ENCODE data around the gene PIGU.

GRCh38 chr20:34579979-34580940, 96.6 kb downstream of the PIGU start:
- TF ChIP-seq POLR2A (IDR thresholded peaks at IDR 0.05) (no peak), CTCF (IDR thresholded peaks at IDR 0.05) (no peak)

All from lower leg skin (tissue), 3 donors.